Left lung (tissue), 10 donors: ENCODE results near the gene C1QTNF2. TPM values are rescaled to one million over a fixed set of nuclear protein-coding genes. Genes with fewer than 3 reads are reported as not detected.

Experiments
- ATAC-seq: fragments of 200-7000 bp; cut with Tn5 transposase; one replicate; pipeline ENCODE4 v1.9.1; 2020; ENCODE audit warnings: moderate library complexity
- DNase-seq, 4 donors: peaks; one replicate each; pipeline ENCODE4 v3.0.0-alpha.2; 2013 to 2020
- H3K27ac ChIP-seq, 2 donors: fragments of 200-600 bp; sonication (generic) in 1 of 2; one replicate each; pipeline versions ENCODE4 v1.5.0 to v1.8.0; 2020 to 2021
- H3K27me3 ChIP-seq, 2 donors: fragments of 200-600 bp; sonication (generic) in 1 of 2; one replicate each; pipeline versions ENCODE4 v1.5.0 to v1.8.0; 2020 to 2021
- H3K36me3 ChIP-seq, 2 donors: fragments of 200-600 bp; sonication (generic) in 1 of 2; one replicate each; pipeline versions ENCODE4 v1.5.0 to v1.8.0; 2020 to 2021
- H3K4me1 ChIP-seq, 2 donors: fragments of 200-600 bp; one replicate each; pipeline ENCODE4 v1.8.0; 2021
- H3K4me3 ChIP-seq, 2 donors: fragments of 200-600 bp; sonication (generic) in 1 of 2; one replicate each; pipeline versions ENCODE4 v1.5.0 to v1.8.0; 2020 to 2021; ENCODE audit warnings: mild to moderate bottlenecking in 1 of 2
- H3K9me3 ChIP-seq, 2 donors: fragments of 200-600 bp; sonication (generic) in 1 of 2; one replicate each; pipeline versions ENCODE4 v1.5.0 to v1.8.0; 2020 to 2021
- CTCF ChIP-seq, 2 donors: fragments of 200-600 bp; sonication (generic) in 1 of 2; IDR thresholded peaks; one replicate each; pipeline versions ENCODE4 v1.5.0 to v1.8.0; 2021; ENCODE audit warnings: antibody characterized with exemption in 2 of 2
- intact Hi-C, 2 donors: fragments of 100-400 bp; cut with DNase I; formaldehyde crosslinking; loops; one replicate each; pipeline versions ENCODE4 v1.11.2 to v1.14.2; 2022
- polyA plus RNA-seq, 6 donors: library from polyadenylated mRNA; unstranded; fragments of 120-200 nt; gene quantifications; one replicate each; pipeline ENCODE4 v1.2.1, GENCODE V29; 2013; ENCODE audit not compliant: insufficient read length in 6 of 6
- total RNA-seq, 2 donors: library from RNA; stranded (reverse); fragmentation: NEBNext Ultra II Directional; extraction: Animal tissue kit (Norgen Biotek cat#: 25700); gene quantifications; one replicate each; pipeline ENCODE4 v1.2.1, GENCODE V29; 2021
- donor health status: DM: no; HTN: yes; CAD: no.
- donor health status: DM: no; HTN: no; CAD: no.

Gene C1QTNF2
- total and polyA plus RNA-seq, 8 donors: 2.3 to 5.3 (median 3.1) TPM

GRCh38 chr5:160363211-160363610, 7.2 kb downstream of the C1QTNF2 start:
- H3K9me3 ChIP-seq: no peaks in the 10 kb centered on the region
- ATAC-seq (no peak), DNase-seq (peak in 1 of 4 donors; percentile 41)
- H3K27ac ChIP-seq: peak overlapping the region in 1 of 2 donors; percentile 39
- H3K27me3 ChIP-seq: no peaks in the 10 kb centered on the region
- H3K4me3 ChIP-seq: no peak overlapping the region
- peaks cover 6 to 13% of the 10 kb centered on the region in 2 donors for H3K4me1 ChIP-seq
- intact Hi-C loops: no loop called here
- TF ChIP-seq CTCF (IDR thresholded peaks at IDR 0.05): no peak
- no peaks in the 10 kb centered on the region for H3K36me3 ChIP-seq

GRCh38 chr5:160361624-160362228, 8.7 kb downstream of the C1QTNF2 start:
- DNase-seq (no peak), ATAC-seq (no peak)
- no peaks in the 10 kb centered on the region for H3K27me3 ChIP-seq
- intact Hi-C loops: no loop called here
- H3K4me1 ChIP-seq: peaks cover 6 to 17% of the 10 kb centered on the region in 2 donors
- no peak overlapping the region for H3K4me3 ChIP-seq
- no peaks in the 10 kb centered on the region for H3K9me3 ChIP-seq
- no peak for TF ChIP-seq CTCF (IDR thresholded peaks at IDR 0.05)
- H3K36me3 ChIP-seq: no peaks in the 10 kb centered on the region
- no peak overlapping the region for H3K27ac ChIP-seq

- Histone ChIP-seq H3K27ac (peak overlapping the region in 1 of 2 donors; percentile 46), H3K9me3 (no peaks in the 10 kb centered on the region)
- intact Hi-C loops: no loop called here
These were observed 10.1 kb downstream of the C1QTNF2 start for GRCh38 chr5:160360310-160360709.

GRCh38 chr5:160359816-160360215, 10.6 kb downstream of the C1QTNF2 start:
- Histone ChIP-seq H3K4me1 (peaks cover 6 to 17% of the 10 kb centered on the region in 2 donors), H3K36me3 (no peaks in the 10 kb centered on the region), H3K27me3 (no peaks in the 10 kb centered on the region), H3K4me3 (no peak overlapping the region), H3K9me3 (no peaks in the 10 kb centered on the region), H3K27ac (peak overlapping the region in 1 of 2 donors; percentile 46)
- ATAC-seq: peak; percentile 42
- TF ChIP-seq CTCF (IDR thresholded peaks at IDR 0.05): no peak
- intact Hi-C loops: no loop called here
- DNase-seq: no peak

More at GRCh38 chr5:160360310-160360709, 10.1 kb downstream of the C1QTNF2 start:
- H3K27me3 ChIP-seq: no peaks in the 10 kb centered on the region
- peaks cover 6 to 17% of the 10 kb centered on the region in 2 donors for H3K4me1 ChIP-seq
- TF ChIP-seq CTCF (IDR thresholded peaks at IDR 0.05): no peak
- no peak overlapping the region for H3K4me3 ChIP-seq
- no peaks in the 10 kb centered on the region for H3K36me3 ChIP-seq
- DNase-seq (no peak), ATAC-seq (no peak)

- Histone ChIP-seq H3K36me3 (no peaks in the 10 kb centered on the region), H3K27ac (peak overlapping the region in 1 of 2 donors; percentile 46), H3K27me3 (no peaks in the 10 kb centered on the region), H3K9me3 (no peaks in the 10 kb centered on the region), H3K4me1 (peaks cover 6 to 17% of the 10 kb centered on the region in 2 donors), H3K4me3 (no peak overlapping the region)
- no peak for TF ChIP-seq CTCF (IDR thresholded peaks at IDR 0.05)
- ATAC-seq (no peak), DNase-seq (no peak)
- intact Hi-C loops: no loop called here
These were observed 11.2 kb downstream of the C1QTNF2 start for GRCh38 chr5:160359242-160359641.
